Hepatocyte (in vitro differentiated cells): ENCODE measurements around the gene ZNF438. TPM values are rescaled to one million over a fixed set of nuclear protein-coding genes. Genes with fewer than 3 reads are reported as not detected.

Experiments used
- DNase-seq: peaks from one replicate; pipeline ENCODE4 v3.0.0-alpha.2; 2016; ENCODE audit warnings: low spot score
- H2AFZ ChIP-seq: fragments of 200-600 bp; sonication (generic); 2 replicates; pipeline ENCODE4 v1.6.0; 2016; ENCODE audit warnings: antibody characterized with exemption, mild to moderate bottlenecking
- H3K27ac ChIP-seq: fragments of 200-600 bp; sonication (generic); 2 replicates; pipeline ENCODE4 v1.5.1; 2016; ENCODE audit warnings: mild to moderate bottlenecking
- H3K27me3 ChIP-seq: fragments of 200-600 bp; sonication (generic); 2 replicates; pipeline ENCODE4 v1.6.1; 2016
- H3K36me3 ChIP-seq: fragments of 200-600 bp; sonication (generic); replicated peaks from 2 replicates; pipeline ENCODE4 v1.5.1; 2016; ENCODE audit warnings: low read depth; ENCODE audit not compliant: insufficient read depth
- H3K4me1 ChIP-seq: fragments of 200-600 bp; sonication (generic); 2 replicates; pipeline ENCODE4 v1.5.1; 2016; ENCODE audit warnings: mild to moderate bottlenecking, moderate library complexity; ENCODE audit not compliant: insufficient read depth
- H3K4me2 ChIP-seq: fragments of 200-600 bp; sonication (generic); 2 replicates; pipeline ENCODE4 v1.6.0; 2016
- H3K4me3 ChIP-seq: fragments of 200-600 bp; sonication (generic); 2 replicates; pipeline ENCODE4 v1.5.1; 2016; ENCODE audit warnings: mild to moderate bottlenecking
- H3K79me2 ChIP-seq: fragments of 200-600 bp; sonication (generic); 2 replicates; pipeline ENCODE4 v1.6.0; 2017; ENCODE audit warnings: mild to moderate bottlenecking
- H3K9me2 ChIP-seq: fragments of 200-600 bp; sonication (generic); replicated peaks from 2 replicates; pipeline ENCODE4 v1.6.0; 2017; ENCODE audit warnings: mild to moderate bottlenecking; ENCODE audit not compliant: insufficient read depth
- H3K9me3 ChIP-seq: fragments of 200-600 bp; sonication (generic); 2 replicates; pipeline ENCODE4 v1.5.1; 2016; ENCODE audit warnings: low read depth, mild to moderate bottlenecking
- H4K20me1 ChIP-seq: fragments of 200-600 bp; sonication (generic); 2 replicates; pipeline ENCODE4 v1.6.0; 2016; ENCODE audit warnings: mild to moderate bottlenecking; ENCODE audit not compliant: insufficient read depth, poor library complexity, severe bottlenecking
- EZH2 ChIP-seq: fragments of 200-600 bp; sonication (generic); IDR thresholded peaks from 2 replicates; pipeline ENCODE4 v1.6.1; 2016; ENCODE audit warnings: antibody characterized with exemption, mild to moderate bottlenecking, borderline replicate concordance
- EZH2phosphoT487 ChIP-seq: fragments of 200-600 bp; sonication (generic); IDR thresholded peaks from one replicate; pipeline ENCODE4 v1.6.1; 2018; ENCODE audit warnings: antibody characterized with exemption, mild to moderate bottlenecking, low read depth, moderate library complexity; ENCODE audit not compliant: unreplicated experiment, severe bottlenecking
- WGBS: methylation state at CpG from one replicate; pipeline ENCODE4 v1.1.6; 2016; ENCODE audit warnings: low lambda C conversion rate; ENCODE audit errors: missing lambda C conversion rate; 5-methylcytosine and 5-hydroxymethylcytosine counted together
- polyA plus RNA-seq: library from polyadenylated mRNA; unstranded; fragments of >200 nt; fragmentation: Nextera tagmentation; extraction: Ambion mirVana; gene quantifications from 2 replicates; pipeline ENCODE4 v1.2.1, GENCODE V29; 2016
- total RNA-seq: library from RNA; depleted of rRNA; stranded (reverse); fragments of >200 nt; gene quantifications from 2 replicates; pipeline ENCODE4 v1.2.3, GENCODE V29; 2014
- TF ChIP-seq, protein P1 (sequence below): fragments of 200-600 bp; sonication (generic); IDR thresholded peaks from 2 replicates; pipeline ENCODE4 v1.5.1; 2016; ENCODE audit warnings: antibody characterized with exemption, mild to moderate bottlenecking; ENCODE audit not compliant: poor library complexity

The ZNF438 gene
- total and polyA plus RNA-seq, 2 experiments from 2014 or later, result 2.3 to 5.0 TPM

DNA sequence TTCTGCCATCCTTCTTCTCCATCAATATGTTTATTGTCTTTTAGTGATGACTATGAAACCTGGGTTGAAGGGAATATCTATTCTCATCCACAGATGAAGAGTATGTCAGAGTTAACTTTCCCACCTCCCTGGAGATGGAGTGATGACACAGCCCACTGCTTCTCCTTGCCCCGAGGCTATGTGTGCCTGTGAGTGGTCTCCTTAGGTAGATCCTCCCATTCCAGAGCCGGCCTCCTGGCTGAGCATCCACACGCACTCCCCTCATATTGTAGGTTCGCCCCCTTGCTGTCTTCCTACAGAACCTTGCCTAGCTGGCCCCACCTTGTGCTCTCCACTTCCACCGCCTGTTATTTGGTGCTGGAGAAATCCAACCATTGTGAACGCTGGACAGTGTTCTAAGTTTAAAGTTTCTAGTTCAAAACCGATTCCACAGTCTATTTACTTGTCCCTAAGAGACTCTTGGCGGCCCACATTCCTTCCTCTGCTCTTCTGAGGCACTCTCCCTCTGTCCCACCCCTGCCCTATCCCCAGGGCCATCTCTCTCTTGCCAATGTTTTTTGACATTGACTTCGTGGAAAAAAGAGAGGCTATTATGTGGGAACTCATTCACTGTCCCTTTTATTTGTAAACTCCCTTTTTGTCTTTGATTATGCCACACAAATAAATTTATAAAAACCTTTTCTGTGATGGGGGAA lies 168.0 kb downstream of the ZNF438 start:
- H3K27ac ChIP-seq, result peak overlapping the region; percentile 9
- 87% methylated on average over 9 of the region's 9 CpGs for WGBS
- H2AFZ ChIP-seq, result no peak overlapping the region
- no peaks in the 10 kb centered on the region for H3K36me3 ChIP-seq
- H3K9me2 ChIP-seq, result peaks cover 5% of the 10 kb centered on the region
- no peak overlapping the region for H3K4me2 ChIP-seq
- H4K20me1 ChIP-seq, result no peaks in the 10 kb centered on the region
- peaks cover 4% of the 10 kb centered on the region for H3K4me1 ChIP-seq
- no peaks in the 10 kb centered on the region for H3K79me2 ChIP-seq
- no peak overlapping the region for H3K4me3 ChIP-seq
- H3K9me3 ChIP-seq, result no peaks in the 10 kb centered on the region
- H3K27me3 ChIP-seq, result no peaks in the 10 kb centered on the region
- TF ChIP-seq EZH2phosphoT487 (no peak), EZH2 (no peak)
- TF ChIP-seq, protein P1, sequence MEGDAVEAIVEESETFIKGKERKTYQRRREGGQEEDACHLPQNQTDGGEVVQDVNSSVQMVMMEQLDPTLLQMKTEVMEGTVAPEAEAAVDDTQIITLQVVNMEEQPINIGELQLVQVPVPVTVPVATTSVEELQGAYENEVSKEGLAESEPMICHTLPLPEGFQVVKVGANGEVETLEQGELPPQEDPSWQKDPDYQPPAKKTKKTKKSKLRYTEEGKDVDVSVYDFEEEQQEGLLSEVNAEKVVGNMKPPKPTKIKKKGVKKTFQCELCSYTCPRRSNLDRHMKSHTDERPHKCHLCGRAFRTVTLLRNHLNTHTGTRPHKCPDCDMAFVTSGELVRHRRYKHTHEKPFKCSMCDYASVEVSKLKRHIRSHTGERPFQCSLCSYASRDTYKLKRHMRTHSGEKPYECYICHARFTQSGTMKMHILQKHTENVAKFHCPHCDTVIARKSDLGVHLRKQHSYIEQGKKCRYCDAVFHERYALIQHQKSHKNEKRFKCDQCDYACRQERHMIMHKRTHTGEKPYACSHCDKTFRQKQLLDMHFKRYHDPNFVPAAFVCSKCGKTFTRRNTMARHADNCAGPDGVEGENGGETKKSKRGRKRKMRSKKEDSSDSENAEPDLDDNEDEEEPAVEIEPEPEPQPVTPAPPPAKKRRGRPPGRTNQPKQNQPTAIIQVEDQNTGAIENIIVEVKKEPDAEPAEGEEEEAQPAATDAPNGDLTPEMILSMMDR, result no peak
- DNase-seq, result no peak

- Histone ChIP-seq H2AFZ (no peak overlapping the region), H3K27me3 (no peaks in the 10 kb centered on the region), H3K79me2 (no peaks in the 10 kb centered on the region), H3K9me2 (peaks cover 4% of the 10 kb centered on the region), H3K27ac (peak overlapping the region; percentile 24), H3K36me3 (no peaks in the 10 kb centered on the region), H3K4me2 (no peak overlapping the region), H4K20me1 (no peaks in the 10 kb centered on the region), H3K4me3 (no peak overlapping the region), H3K4me1 (peaks cover 4% of the 10 kb centered on the region), H3K9me3 (no peaks in the 10 kb centered on the region)
- TF ChIP-seq, protein P1, result no peak
- TF ChIP-seq EZH2 (no peak), EZH2phosphoT487 (no peak)
- no peak for DNase-seq
- 63% methylated on average over 2 of the region's 2 CpGs for WGBS
Observed at GRCh38 chr10:30862486-30862885, 169.2 kb downstream of the ZNF438 start.

GRCh38 chr10:30861976-30862375 lies 169.7 kb downstream of the ZNF438 start:
- DNase-seq, result no peak
- Histone ChIP-seq H3K4me3 (no peak overlapping the region), H3K9me3 (no peaks in the 10 kb centered on the region), H3K36me3 (no peaks in the 10 kb centered on the region), H3K4me1 (peaks cover 4% of the 10 kb centered on the region), H3K4me2 (no peak overlapping the region), H3K27ac (peak overlapping the region; percentile 24), H4K20me1 (no peaks in the 10 kb centered on the region), H2AFZ (no peak overlapping the region), H3K79me2 (no peaks in the 10 kb centered on the region), H3K27me3 (no peaks in the 10 kb centered on the region), H3K9me2 (no peaks in the 10 kb centered on the region)
- 95% methylated on average over 3 of the region's 3 CpGs for WGBS
- TF ChIP-seq, protein P1, result no peak
- no peak for TF ChIP-seq EZH2phosphoT487
- TF ChIP-seq EZH2, result no peak
